GM06990 (cell line): ENCODE results near the gene SUZ12.

Experiments used
- DNase-seq: peaks from one replicate; pipeline ENCODE4 v3.0.0-alpha.2; 2011; ENCODE audit not compliant: insufficient read length; ENCODE audit errors: extremely low read depth
- H3K27me3 ChIP-seq: replicated peaks from 2 replicates; pipeline ENCODE4 v1.6.0; 2011; ENCODE audit warnings: low read length; ENCODE audit not compliant: control insufficient read depth, insufficient read depth
- H3K36me3 ChIP-seq: 2 replicates; pipeline ENCODE4 v1.5.1; 2011; ENCODE audit warnings: low read length; ENCODE audit not compliant: control insufficient read depth, insufficient read depth
- H3K4me3 ChIP-seq: replicated peaks from 2 replicates; pipeline ENCODE4 v1.5.1; 2011; ENCODE audit warnings: low read depth, mild to moderate bottlenecking, control low read depth, low read length
- TF ChIP-seq, protein P1 (sequence below): IDR thresholded peaks from 2 replicates; pipeline ENCODE4 v1.5.1; 2011; ENCODE audit warnings: low read length, control low read depth, mild to moderate bottlenecking, inconsistent platforms; ENCODE audit not compliant: insufficient read depth, poor library complexity, severe bottlenecking

SUZ12 gene

DNA sequence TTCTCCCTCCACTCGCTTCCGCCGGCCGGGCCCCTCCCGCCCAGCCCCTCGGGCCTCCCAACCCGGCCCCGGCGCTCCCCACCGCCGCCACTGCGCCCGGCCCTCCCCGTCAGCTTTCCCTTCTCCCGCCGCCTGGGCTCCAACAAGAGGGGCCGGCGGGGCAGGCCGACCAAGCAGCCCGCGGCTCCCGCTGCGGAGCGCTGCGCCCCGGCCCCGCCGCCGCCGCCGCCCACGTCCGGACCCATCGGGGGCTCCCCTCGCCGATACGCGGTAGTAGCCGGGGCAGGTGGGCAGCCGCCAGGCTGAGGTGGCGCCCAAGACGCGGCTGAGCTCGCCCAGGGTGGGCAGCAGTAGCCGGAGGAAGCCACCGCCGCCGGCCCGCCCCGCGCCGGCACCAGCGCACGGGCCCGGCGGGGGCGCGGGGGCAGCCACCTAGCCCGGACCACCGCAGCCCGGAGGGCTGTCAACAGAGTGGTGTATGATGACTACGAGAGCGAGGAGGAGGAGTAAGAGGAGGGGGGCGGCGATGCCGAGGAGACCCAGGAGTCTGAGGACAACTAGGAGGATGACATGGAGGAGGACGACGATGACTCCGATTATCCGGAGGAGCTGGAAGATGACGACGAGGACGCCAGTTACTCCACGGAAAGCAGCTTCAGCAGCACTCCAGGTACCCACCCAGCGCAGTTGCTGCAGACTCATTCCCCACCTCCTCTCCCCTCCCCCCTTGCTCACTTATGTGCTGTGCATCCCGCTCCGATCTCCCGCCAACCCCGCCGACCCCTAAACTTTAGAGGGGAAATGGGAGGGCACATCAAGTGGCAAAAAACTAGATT is 70.9 kb downstream of the SUZ12 start:
- DNase-seq: peak; percentile 49
- TF ChIP-seq, protein P1, sequence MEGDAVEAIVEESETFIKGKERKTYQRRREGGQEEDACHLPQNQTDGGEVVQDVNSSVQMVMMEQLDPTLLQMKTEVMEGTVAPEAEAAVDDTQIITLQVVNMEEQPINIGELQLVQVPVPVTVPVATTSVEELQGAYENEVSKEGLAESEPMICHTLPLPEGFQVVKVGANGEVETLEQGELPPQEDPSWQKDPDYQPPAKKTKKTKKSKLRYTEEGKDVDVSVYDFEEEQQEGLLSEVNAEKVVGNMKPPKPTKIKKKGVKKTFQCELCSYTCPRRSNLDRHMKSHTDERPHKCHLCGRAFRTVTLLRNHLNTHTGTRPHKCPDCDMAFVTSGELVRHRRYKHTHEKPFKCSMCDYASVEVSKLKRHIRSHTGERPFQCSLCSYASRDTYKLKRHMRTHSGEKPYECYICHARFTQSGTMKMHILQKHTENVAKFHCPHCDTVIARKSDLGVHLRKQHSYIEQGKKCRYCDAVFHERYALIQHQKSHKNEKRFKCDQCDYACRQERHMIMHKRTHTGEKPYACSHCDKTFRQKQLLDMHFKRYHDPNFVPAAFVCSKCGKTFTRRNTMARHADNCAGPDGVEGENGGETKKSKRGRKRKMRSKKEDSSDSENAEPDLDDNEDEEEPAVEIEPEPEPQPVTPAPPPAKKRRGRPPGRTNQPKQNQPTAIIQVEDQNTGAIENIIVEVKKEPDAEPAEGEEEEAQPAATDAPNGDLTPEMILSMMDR: no peak
- H3K27me3 ChIP-seq: no peaks in the 10 kb centered on the region
- H3K4me3 ChIP-seq: peak overlapping the region; percentile 96
- H3K36me3 ChIP-seq: no peaks in the 10 kb centered on the region

DNA sequence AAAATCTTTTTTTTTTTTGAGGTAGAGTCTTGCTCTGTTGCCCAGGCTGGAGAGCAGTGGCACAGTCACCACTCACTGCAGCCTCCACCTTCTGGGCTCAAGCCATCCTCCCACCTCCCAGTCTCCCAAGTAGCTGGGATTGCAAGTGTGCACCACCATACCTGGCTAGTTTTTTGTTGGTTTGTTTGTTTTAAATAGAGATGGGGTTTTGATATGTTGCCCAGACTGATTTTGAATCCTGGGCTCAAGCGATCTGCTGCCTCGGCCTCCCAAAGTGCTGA is 72.4 kb downstream of the SUZ12 start:
- TF ChIP-seq, protein P1: no peak
- Histone ChIP-seq H3K4me3 (no peak overlapping the region), H3K36me3 (no peaks in the 10 kb centered on the region), H3K27me3 (no peaks in the 10 kb centered on the region)
- no peak for DNase-seq

DNA sequence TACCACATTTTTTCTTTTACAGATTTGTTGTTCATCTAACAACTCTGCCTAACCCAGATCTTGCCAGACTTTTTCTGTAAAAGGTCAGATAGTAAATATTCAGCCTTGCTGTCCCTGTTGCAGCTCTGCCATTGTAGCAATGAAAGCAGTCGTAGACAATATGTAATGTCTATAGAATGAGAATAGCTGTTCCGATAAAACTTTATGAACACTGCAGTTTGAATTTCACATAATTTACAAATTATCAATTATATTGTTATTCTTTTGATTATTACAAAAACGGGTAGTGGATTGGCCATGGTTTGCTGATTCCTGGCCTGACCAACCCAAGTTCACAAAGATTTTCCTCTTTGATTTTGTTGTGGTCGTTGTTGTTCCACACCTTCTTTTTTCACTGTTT is 73.3 kb downstream of the SUZ12 start:
- H3K36me3 ChIP-seq: no peaks in the 10 kb centered on the region
- H3K27me3 ChIP-seq: no peaks in the 10 kb centered on the region
- no peak for DNase-seq
- TF ChIP-seq, protein P1: no peak
- H3K4me3 ChIP-seq: no peak overlapping the region

DNA sequence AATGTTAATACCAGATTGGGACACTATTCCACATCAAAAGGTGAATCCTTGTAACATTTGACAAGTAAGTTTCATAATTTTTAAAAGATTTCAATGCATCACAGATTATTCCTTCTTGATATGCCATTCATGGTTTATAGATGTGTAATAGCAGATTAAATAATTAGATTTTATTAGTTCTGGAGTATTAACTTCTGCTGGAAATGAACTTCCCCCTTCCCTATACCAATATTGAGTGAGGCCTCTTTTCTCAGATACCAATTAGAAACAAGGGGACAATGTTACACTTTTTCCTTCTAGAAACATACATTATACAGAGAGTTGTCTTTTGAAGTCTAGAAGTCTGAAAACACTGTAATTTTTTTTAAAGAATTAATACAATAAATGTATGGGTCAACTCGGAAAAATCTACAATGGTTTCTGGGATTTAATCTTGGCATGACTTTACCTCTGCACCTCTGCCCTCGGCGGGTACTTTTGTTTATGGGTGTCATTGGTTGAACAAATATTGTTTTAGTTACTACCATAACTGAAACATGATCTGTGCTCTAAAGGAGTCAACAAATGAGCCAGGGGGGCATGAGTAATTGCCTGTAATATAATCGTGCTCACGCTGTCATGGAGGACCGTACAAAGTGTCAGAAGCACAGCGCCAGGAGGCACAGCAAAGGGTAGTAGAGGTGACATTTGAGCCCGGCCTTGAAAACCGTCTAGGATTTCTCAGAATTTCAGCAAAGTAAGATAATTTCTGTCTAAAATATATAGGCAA is 78.6 kb downstream of the SUZ12 start:
- Histone ChIP-seq H3K27me3 (no peaks in the 10 kb centered on the region), H3K36me3 (no peaks in the 10 kb centered on the region), H3K4me3 (no peak overlapping the region)
- DNase-seq: no peak
- TF ChIP-seq, protein P1: no peak

DNA sequence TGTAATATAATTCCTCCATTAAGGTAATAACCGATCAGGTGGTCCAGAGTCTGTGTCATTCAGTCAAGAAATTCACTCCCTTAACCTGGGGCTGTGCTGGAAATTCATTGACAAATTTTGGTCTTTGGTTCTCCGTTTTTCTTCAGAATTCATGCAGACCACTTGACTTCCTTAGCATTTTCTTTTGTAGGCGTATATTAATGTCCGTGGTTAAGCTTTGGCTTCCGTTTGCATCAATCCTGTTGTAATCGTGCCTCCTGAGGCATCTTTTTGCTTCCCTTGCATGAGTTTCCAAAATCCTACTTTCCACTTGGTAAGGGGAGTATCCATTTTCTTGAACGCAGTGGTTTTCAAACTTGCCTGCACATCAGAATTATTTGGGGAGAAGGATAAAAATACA is 79.4 kb downstream of the SUZ12 start:
- TF ChIP-seq, protein P1: no peak
- Histone ChIP-seq H3K4me3 (no peak overlapping the region), H3K27me3 (no peaks in the 10 kb centered on the region), H3K36me3 (0 out of 2 replicates have a peak, but pooled peaks cover 1% of the 10 kb centered on the region)
- no peak for DNase-seq
